Measurements from ENCODE around the gene SCTR.

GRCh38 chr2:119402106-119402505 lies 122.2 kb downstream of the SCTR start:
- TF ChIP-seq, protein P1, sequence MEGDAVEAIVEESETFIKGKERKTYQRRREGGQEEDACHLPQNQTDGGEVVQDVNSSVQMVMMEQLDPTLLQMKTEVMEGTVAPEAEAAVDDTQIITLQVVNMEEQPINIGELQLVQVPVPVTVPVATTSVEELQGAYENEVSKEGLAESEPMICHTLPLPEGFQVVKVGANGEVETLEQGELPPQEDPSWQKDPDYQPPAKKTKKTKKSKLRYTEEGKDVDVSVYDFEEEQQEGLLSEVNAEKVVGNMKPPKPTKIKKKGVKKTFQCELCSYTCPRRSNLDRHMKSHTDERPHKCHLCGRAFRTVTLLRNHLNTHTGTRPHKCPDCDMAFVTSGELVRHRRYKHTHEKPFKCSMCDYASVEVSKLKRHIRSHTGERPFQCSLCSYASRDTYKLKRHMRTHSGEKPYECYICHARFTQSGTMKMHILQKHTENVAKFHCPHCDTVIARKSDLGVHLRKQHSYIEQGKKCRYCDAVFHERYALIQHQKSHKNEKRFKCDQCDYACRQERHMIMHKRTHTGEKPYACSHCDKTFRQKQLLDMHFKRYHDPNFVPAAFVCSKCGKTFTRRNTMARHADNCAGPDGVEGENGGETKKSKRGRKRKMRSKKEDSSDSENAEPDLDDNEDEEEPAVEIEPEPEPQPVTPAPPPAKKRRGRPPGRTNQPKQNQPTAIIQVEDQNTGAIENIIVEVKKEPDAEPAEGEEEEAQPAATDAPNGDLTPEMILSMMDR (IDR thresholded peaks at IDR 0.05; ENCODE audit: low read length), result no peak
- no peak for TF ChIP-seq EZH2 (optimal IDR thresholded peaks at IDR 0.05; ENCODE audit: low read depth, low read length)
